AG04449 (cell line): Measurements from ENCODE around the gene PPIL4.
"Not testable (repeated sequence)": the region's sequence is repeated elsewhere in the genome, so short reads cannot be mapped to it uniquely, and the experiment has no call there.

Source experiments
- CTCF ChIA-PET: fragments of 350-600 bp; formaldehyde crosslinking; extraction: SDS; loops from one replicate; lab custom pipeline; 2021; ENCODE audit warnings: antibody characterized with exemption; lab: Yijun Ruan, JAX
- POLR2A ChIA-PET: fragments of 400-600, 350-600 bp; formaldehyde crosslinking; extraction: SDS; loops from one replicate; lab custom pipeline; 2020; ENCODE audit warnings: antibody characterized with exemption, inconsistent platforms; lab: Yijun Ruan, JAX
- DNase-seq: peaks from one replicate; pipeline ENCODE4 v3.0.0-alpha.2; 2010; ENCODE audit warnings: low read depth, low spot score
- H3K4me3 ChIP-seq: 2 replicates; pipeline ENCODE4 v1.5.1; 2011; ENCODE audit warnings: low read depth, mild to moderate bottlenecking, control low read depth, low read length
- CTCF ChIP-seq: IDR thresholded peaks from one replicate; pipeline ENCODE4 v1.5.1; 2011; ENCODE audit warnings: mild to moderate bottlenecking, moderate library complexity, low read length, control low read depth, inconsistent platforms; ENCODE audit not compliant: insufficient read depth; ENCODE audit errors: missing control alignments

The PPIL4 gene

GRCh38 chr6:149471801-149472200 is 74.0 kb downstream of the PPIL4 start:
- no peak overlapping the region for H3K4me3 ChIP-seq
- CTCF ChIA-PET: no interaction called here
- no peak for TF ChIP-seq CTCF
- POLR2A ChIA-PET: no interaction called here
- DNase-seq: no peak

GRCh38 chr6:149470948-149471347 is 74.9 kb downstream of the PPIL4 start:
- ChIA-PET POLR2A (no interaction called here), CTCF (no interaction called here)
- DNase-seq: no peak
- TF ChIP-seq CTCF: no peak
- no peak overlapping the region for H3K4me3 ChIP-seq

DNA sequence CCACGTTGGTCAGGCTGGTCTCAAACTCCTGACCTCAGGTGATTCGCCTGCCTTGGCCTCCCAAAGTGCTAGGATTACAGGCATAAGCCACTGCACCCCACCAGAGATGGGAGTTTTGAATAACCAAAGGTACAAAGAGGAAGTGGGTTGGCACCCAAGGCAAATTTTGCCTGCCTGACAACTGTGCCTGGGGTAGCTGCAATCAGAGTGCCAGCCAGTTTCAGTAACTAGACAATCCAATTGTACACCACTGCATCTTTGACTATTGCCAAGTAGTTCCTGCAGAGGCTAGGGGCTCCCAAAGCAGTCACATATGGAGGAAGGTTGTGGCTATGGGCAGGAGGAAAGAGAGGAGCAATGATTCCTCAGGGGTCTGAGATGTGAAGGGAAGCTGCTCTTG is 77.7 kb downstream of the PPIL4 start:
- no peak for DNase-seq
- CTCF ChIA-PET: interaction anchor here (1.1 to 1.4 kb wide), 2 partner anchors 9 to 13 kb away, joined by 3 read pairs; no protein-coding TSS in a partner anchor
- POLR2A ChIA-PET: no interaction called here
- no peak for TF ChIP-seq CTCF
- no peak overlapping the region for H3K4me3 ChIP-seq

GRCh38 chr6:149467265-149467664 is 78.6 kb downstream of the PPIL4 start:
- H3K4me3 ChIP-seq: no peak overlapping the region
- CTCF ChIA-PET: interaction anchor here (0.8 to 1.4 kb wide), 3 partner anchors 8 to 35 kb away, joined by 3 read pairs; no protein-coding TSS in a partner anchor
- POLR2A ChIA-PET: no interaction called here
- DNase-seq: no peak
- TF ChIP-seq CTCF: no peak

- no peak overlapping the region for H3K4me3 ChIP-seq
- DNase-seq: no peak
- no peak for TF ChIP-seq CTCF
- CTCF ChIA-PET: interaction anchor here (0.9 to 1.9 kb wide), 4 partner anchors 9 to 436 kb away, joined by 3 to 5 read pairs (median 3); no protein-coding TSS in a partner anchor
- POLR2A ChIA-PET: no interaction called here
These were observed 81.4 kb downstream of the PPIL4 start for GRCh38 chr6:149464411-149464810.

- CTCF ChIA-PET: interaction anchor here (0.9 to 1.9 kb wide), 4 partner anchors 8 to 435 kb away, joined by 3 to 5 read pairs (median 3); no protein-coding TSS in a partner anchor
These were observed 82.1 kb downstream of the PPIL4 start for GRCh38 chr6:149463781-149464180.

DNA sequence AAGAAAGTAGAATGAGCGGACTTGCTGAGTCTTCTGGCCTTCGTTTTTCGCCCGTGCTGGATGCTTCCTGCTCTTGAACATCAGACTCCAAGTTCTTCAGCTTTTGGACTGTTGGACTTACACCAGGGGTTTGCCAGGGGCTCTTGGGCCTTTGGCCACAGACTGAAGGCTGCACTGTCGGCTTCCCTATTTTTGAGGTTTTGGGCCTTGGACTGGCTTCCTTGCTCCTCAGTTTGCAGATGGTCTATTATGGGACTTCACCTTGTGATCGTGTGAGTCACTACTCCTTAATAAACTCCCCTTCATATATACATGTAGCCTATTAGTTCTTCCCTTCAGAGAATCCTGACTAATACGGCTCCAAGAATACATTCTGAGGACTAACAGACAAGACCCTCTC is 83.1 kb downstream of the PPIL4 start:
- CTCF ChIA-PET: interaction anchor here (2.3 kb wide), 1 partner anchor 55 kb away, joined by 9 read pairs; no protein-coding TSS in a partner anchor
- H3K4me3 ChIP-seq, POLR2A ChIA-PET, DNase-seq: not testable (repeated sequence)

More at GRCh38 chr6:149463781-149464180, 82.1 kb downstream of the PPIL4 start:
- no peak for DNase-seq
- POLR2A ChIA-PET: no interaction called here
- no peak for TF ChIP-seq CTCF
- no peak overlapping the region for H3K4me3 ChIP-seq
